Stimulated activated CD8-positive, alpha-beta memory T cell treated with anti-CD3 and anti-CD28 coated beads, Interleukin-2, amount 100 ng/mL, for 48 hours (primary cell): Measurements from ENCODE around the gene OR6C6.
"Not testable (repeated sequence)": the region's sequence is repeated elsewhere in the genome, so short reads cannot be mapped to it uniquely, and the experiment has no call there.

Experiments
- DNase-seq, 2 donors: peaks; one replicate each; pipeline ENCODE4 v3.0.0-alpha.2; 2020; ENCODE audit warnings: low read depth in 2 of 2

The OR6C6 gene

DNA sequence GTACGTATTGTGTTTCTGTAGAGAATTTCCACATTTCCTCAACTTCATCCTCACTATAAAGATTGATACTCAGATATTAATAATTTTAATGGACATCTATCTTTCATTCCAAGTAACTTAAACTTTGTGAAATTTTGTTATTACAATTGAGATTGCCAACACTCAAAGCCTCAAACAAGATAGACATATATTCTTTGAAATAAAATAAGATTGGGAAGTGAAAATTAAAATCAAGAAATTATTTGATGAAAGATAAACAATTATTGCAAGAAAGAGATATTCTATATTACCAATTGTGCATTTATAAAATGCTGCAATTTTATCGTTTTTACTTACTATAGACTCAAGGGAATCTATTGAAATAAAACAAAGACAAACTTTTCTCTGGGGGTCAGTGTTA, at the start of gene OR6C6:
OR6C6 (minus strand) TSS at position 101 of the 400 bp plus-strand sequence. CDS start 1,337 bp downstream, outside the sequence.
- DNase-seq = no peak

- no peak for DNase-seq
Measured at GRCh38 chr12:55336002-55336401, 39.6 kb upstream of the OR6C6 start.

GRCh38 chr12:55330446-55330845, 34.1 kb upstream of the OR6C6 start, which contains the start of gene OR6C3:
TSS of gene OR6C3 (plus strand) at chr12:55330746. CDS start at chr12:55331701, 955 bp downstream.
- no peak for DNase-seq

DNA sequence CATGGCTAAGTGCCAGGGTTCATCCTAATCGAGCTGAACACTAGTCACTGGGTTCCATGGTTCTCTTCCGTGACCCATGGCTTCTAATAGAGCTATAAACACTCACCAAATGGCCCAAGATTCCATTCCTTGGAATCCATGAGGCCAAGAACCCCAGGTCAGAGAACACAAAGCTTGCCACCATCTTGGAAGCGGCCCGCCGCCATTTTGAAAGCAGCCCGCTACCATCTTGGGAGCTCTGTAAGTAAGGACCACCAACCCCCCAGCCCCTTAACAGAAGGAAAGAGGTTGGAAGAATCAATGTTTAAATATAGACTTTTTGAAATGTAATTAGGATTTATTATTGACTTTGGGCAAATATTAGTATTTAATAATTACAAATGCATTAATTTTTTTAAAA, 29.4 kb upstream of the OR6C6 start:
- not testable (repeated sequence) for DNase-seq

- no peak for DNase-seq
Measured at GRCh38 chr12:55320201-55320600, 23.8 kb upstream of the OR6C6 start.

- DNase-seq = no peak
Measured at GRCh38 chr12:55314043-55314442, 17.7 kb upstream of the OR6C6 start, which contains the start of gene OR6C1. TSS of gene OR6C1 (plus strand) at chr12:55314343. CDS start at chr12:55320600, 6,257 bp downstream.

- no peak for DNase-seq
Measured at GRCh38 chr12:55289999-55290398, 6.4 kb downstream of the OR6C6 start.

- no peak for DNase-seq
Measured at GRCh38 chr12:55280991-55281390, 15.4 kb downstream of the OR6C6 start.

- no peak for DNase-seq
Measured at GRCh38 chr12:55258303-55258702, 38.1 kb downstream of the OR6C6 start.

GRCh38 chr12:55256831-55257230, 39.5 kb downstream of the OR6C6 start:
- no peak for DNase-seq

DNA sequence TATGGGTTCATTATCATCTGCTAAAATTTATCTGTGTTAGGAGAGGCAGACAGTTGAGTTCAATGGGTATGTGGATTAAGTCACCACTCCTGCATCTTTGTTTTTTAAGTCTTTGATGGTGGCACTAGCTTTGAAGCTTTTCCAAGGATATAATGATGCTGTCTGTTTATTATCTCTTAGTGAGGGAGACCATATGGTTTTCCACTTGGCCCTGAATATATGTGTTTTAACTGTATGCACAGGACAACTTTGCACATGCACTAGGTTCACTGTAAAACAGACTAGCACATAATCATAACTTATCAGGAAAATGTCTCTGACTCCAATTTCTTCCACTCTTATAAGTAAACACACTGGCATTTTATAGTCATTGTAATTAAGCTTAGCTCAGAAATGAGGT, 43.1 kb downstream of the OR6C6 start:
- DNase-seq = no peak

DNA sequence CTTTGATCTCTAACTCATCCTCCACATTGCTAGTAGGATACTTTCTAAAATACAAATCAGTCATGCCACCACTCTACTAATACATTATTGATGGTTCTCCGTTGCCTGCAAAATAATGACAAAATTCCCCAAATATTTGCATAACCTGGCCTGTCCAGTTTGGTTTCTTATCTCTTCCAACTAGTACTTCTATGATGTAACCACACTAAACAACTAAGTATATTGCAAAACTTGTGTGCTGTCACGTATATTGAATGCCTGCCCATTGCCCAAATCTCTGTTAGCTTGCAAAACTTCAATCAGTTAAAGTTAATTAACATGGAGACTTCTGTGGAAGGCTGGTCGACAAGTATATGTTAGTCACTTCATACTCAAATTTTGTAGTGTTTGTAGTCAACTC, 45.4 kb downstream of the OR6C6 start:
- no peak for DNase-seq

GRCh38 chr12:55246159-55246558, 50.2 kb downstream of the OR6C6 start:
- DNase-seq = no peak

- no peak for DNase-seq
Measured at GRCh38 chr12:55244309-55244708, 52.1 kb downstream of the OR6C6 start, which contains the start of gene OR6C74. TSS of gene OR6C74 (plus strand) at chr12:55244609. CDS start at chr12:55247288, 2,679 bp downstream.
